Testis (tissue), 2 donors: ENCODE measurements around the gene ARHGAP9.

Experiments used
- CTCF ChIP-seq, 3 experiments: fragments of 450-650 bp in 2 of 3; fragments of 200-600 bp in 1 of 3; sonication (generic) in 1 of 3; IDR thresholded peaks; one replicate each; pipeline ENCODE4 v1.5.1; 2016 to 2019; ENCODE audit warnings: antibody characterized with exemption in 3 of 3, mild to moderate bottlenecking in 2 of 3, moderate library complexity in 1 of 3
- POLR2A ChIP-seq: fragments of 450-650 bp; IDR thresholded peaks from one replicate; pipeline ENCODE4 v1.6.1; 2017; ENCODE audit warnings: antibody characterized with exemption, mild to moderate bottlenecking, moderate library complexity

- TF ChIP-seq CTCF (IDR thresholded peaks at IDR 0.05): peak; percentile 10 to 44 (median 26)
- TF ChIP-seq POLR2A: no peak
Observed at GRCh38 chr12:57456145-57456700, 23.4 kb downstream of the ARHGAP9 start.
